ENCODE results near the gene TNFAIP1.
A peak's percentile ranks its signal among the peaks of the same experiment; 100 is the strongest.

The TNFAIP1 gene

GRCh38 chr17:28345419-28346198 lies 10.0 kb downstream of the TNFAIP1 start:
- DNase-seq (ENCODE audit: low spot score), result no peak

GRCh38 chr17:28346199-28346580 lies 10.6 kb downstream of the TNFAIP1 start:
- no peak for DNase-seq (ENCODE audit: low spot score)

- DNase-seq (ENCODE audit: low spot score), result no peak
Observed at GRCh38 chr17:28346746-28347246, 11.2 kb downstream of the TNFAIP1 start.

GRCh38 chr17:28347261-28347891 lies 11.8 kb downstream of the TNFAIP1 start:
- no peak for DNase-seq (ENCODE audit: low spot score)

- no peak for DNase-seq (ENCODE audit: low spot score)
Observed at GRCh38 chr17:28348979-28349378, 13.4 kb downstream of the TNFAIP1 start.

- no peak for DNase-seq (ENCODE audit: low spot score)
Observed at GRCh38 chr17:28350271-28350670, 14.7 kb downstream of the TNFAIP1 start.

GRCh38 chr17:28357061-28357900 lies 21.7 kb downstream of the TNFAIP1 start, which contains the start of gene POLDIP2:
Gene POLDIP2, minus strand, starts transcription at chr17:28357527. Its CDS starts 79 bp downstream, at chr17:28357448.
- peak; percentile 94 for DNase-seq (ENCODE audit: low spot score)

GRCh38 chr17:28357901-28358197 lies 22.3 kb downstream of the TNFAIP1 start:
- no peak for DNase-seq (ENCODE audit: low spot score)

GRCh38 chr17:28363186-28363585 lies 27.6 kb downstream of the TNFAIP1 start:
- no peak for DNase-seq (ENCODE audit: low spot score)

- no peak for DNase-seq (ENCODE audit: low spot score)
Observed at GRCh38 chr17:28363776-28364650, 28.5 kb downstream of the TNFAIP1 start.

- no peak for DNase-seq (ENCODE audit: low spot score)
Observed at GRCh38 chr17:28364665-28365363, 29.3 kb downstream of the TNFAIP1 start, which contains the start of gene SEBOX. Gene SEBOX, minus strand, starts transcription at chr17:28365199. Its CDS starts 48 bp downstream, at chr17:28365151.

GRCh38 chr17:28365487-28365886 lies 29.9 kb downstream of the TNFAIP1 start:
- no peak for DNase-seq (ENCODE audit: low spot score)

GRCh38 chr17:28366605-28367004 lies 31.0 kb downstream of the TNFAIP1 start:
- DNase-seq (ENCODE audit: low spot score), result no peak

- DNase-seq (ENCODE audit: low spot score), result no peak
Observed at GRCh38 chr17:28367641-28368305, 32.2 kb downstream of the TNFAIP1 start.

- no peak for DNase-seq (ENCODE audit: low spot score)
Observed at GRCh38 chr17:28368306-28368831, 32.8 kb downstream of the TNFAIP1 start.

GRCh38 chr17:28368915-28369683 lies 33.5 kb downstream of the TNFAIP1 start:
- DNase-seq (ENCODE audit: low spot score), result no peak

GRCh38 chr17:28369684-28370034 lies 34.1 kb downstream of the TNFAIP1 start:
- no peak for DNase-seq (ENCODE audit: low spot score)

- no peak for DNase-seq (ENCODE audit: low spot score)
Observed at GRCh38 chr17:28370035-28370743, 34.6 kb downstream of the TNFAIP1 start, which contains the start of gene VTN. Gene VTN, minus strand, starts transcription at chr17:28370307. Its CDS starts 104 bp downstream, at chr17:28370203.

GRCh38 chr17:28370744-28371103 lies 35.2 kb downstream of the TNFAIP1 start:
- DNase-seq (ENCODE audit: low spot score), result no peak

Data from germinal center (tissue), 1 donor.